Osteoblast (primary cell): ENCODE measurements around the gene CCDC159. TPM values are rescaled to one million over a fixed set of nuclear protein-coding genes. Genes with fewer than 3 reads are reported as not detected.

ENCODE experiments used
- DNase-seq: peaks from one replicate; pipeline ENCODE4 v3.0.0; 2011; ENCODE audit warnings: low spot score, mixed read lengths; ENCODE audit not compliant: insufficient read length; ENCODE audit errors: missing footprints
- H2AFZ ChIP-seq: 2 replicates; pipeline ENCODE4 v1.6.0; 2011; ENCODE audit warnings: mild to moderate bottlenecking, low read length
- H3K27ac ChIP-seq: 2 replicates; pipeline ENCODE4 v1.5.1; 2011; ENCODE audit warnings: mild to moderate bottlenecking, low read depth, low read length, moderate library complexity
- H3K27me3 ChIP-seq: 2 replicates; pipeline ENCODE4 v1.6.0; 2012; ENCODE audit warnings: mild to moderate bottlenecking, control low read depth, inconsistent platforms, low read length, moderate library complexity; ENCODE audit not compliant: insufficient read depth
- H3K36me3 ChIP-seq: 2 replicates; pipeline ENCODE4 v1.5.1; 2011; ENCODE audit warnings: mild to moderate bottlenecking, low read length, control low read depth, moderate library complexity; ENCODE audit not compliant: insufficient read depth
- H3K4me1 ChIP-seq: 2 replicates; pipeline ENCODE4 v1.5.1; 2011; ENCODE audit warnings: mild to moderate bottlenecking, low read length, control low read depth, moderate library complexity; ENCODE audit not compliant: insufficient read depth
- H3K4me2 ChIP-seq: 2 replicates; pipeline ENCODE4 v1.6.0; 2011; ENCODE audit warnings: mild to moderate bottlenecking, low read length; ENCODE audit not compliant: insufficient read depth
- H3K4me3 ChIP-seq: fragments of 200-600 bp; sonication (generic); 3 replicates; pipeline ENCODE4 v1.5.1; 2012; ENCODE audit warnings: mild to moderate bottlenecking, low read length, inconsistent platforms; ENCODE audit not compliant: insufficient read depth
- H3K79me2 ChIP-seq: 2 replicates; pipeline ENCODE4 v1.6.0; 2012; ENCODE audit warnings: mild to moderate bottlenecking, low read length, control low read depth, inconsistent platforms; ENCODE audit not compliant: insufficient read depth
- H3K9me3 ChIP-seq: 2 replicates; pipeline ENCODE4 v1.5.1; 2011; ENCODE audit warnings: low read depth, low read length, control low read depth
- H4K20me1 ChIP-seq: 2 replicates; pipeline ENCODE4 v1.6.0; 2012; ENCODE audit warnings: mild to moderate bottlenecking, low read length, control low read depth; ENCODE audit not compliant: insufficient read depth
- CTCF ChIP-seq: IDR thresholded peaks from 2 replicates; pipeline ENCODE4 v1.5.1; 2011; ENCODE audit warnings: mild to moderate bottlenecking, low read depth, low read length, moderate library complexity; ENCODE audit errors: extremely low read depth
- total RNA-seq: library from RNA; depleted of rRNA; stranded (reverse); fragments of >200 nt; gene quantifications from 2 replicates; pipeline ENCODE4 v1.2.3, GENCODE V29; 2012

The CCDC159 gene
- total RNA-seq, 1 donor: 4.0 TPM

GRCh38 chr19:11361771-11362731 lies 15.7 kb downstream of the CCDC159 start:
- H3K79me2 ChIP-seq: no peaks in the 10 kb centered on the region
- peaks cover 44% of the 10 kb centered on the region for H3K36me3 ChIP-seq
- no peaks in the 10 kb centered on the region for H3K27me3 ChIP-seq
- H2AFZ ChIP-seq: no peak overlapping the region
- no peak overlapping the region for H3K4me3 ChIP-seq
- DNase-seq: peak; percentile 73
- H4K20me1 ChIP-seq: peaks cover 18% of the 10 kb centered on the region
- no peaks in the 10 kb centered on the region for H3K9me3 ChIP-seq
- no peak for TF ChIP-seq CTCF
- H3K4me2 ChIP-seq: no peak overlapping the region
- H3K4me1 ChIP-seq: no peaks in the 10 kb centered on the region
- H3K27ac ChIP-seq: no peak overlapping the region

- no peak overlapping the region for H3K27ac ChIP-seq
- peaks cover 41% of the 10 kb centered on the region for H3K36me3 ChIP-seq
- H2AFZ ChIP-seq: no peak overlapping the region
- no peaks in the 10 kb centered on the region for H3K9me3 ChIP-seq
- DNase-seq: peak; percentile 36
- no peaks in the 10 kb centered on the region for H3K79me2 ChIP-seq
- H3K4me1 ChIP-seq: no peaks in the 10 kb centered on the region
- no peaks in the 10 kb centered on the region for H3K27me3 ChIP-seq
- H4K20me1 ChIP-seq: peaks cover 8% of the 10 kb centered on the region
- H3K4me3 ChIP-seq: no peak overlapping the region
- TF ChIP-seq CTCF: no peak
- no peak overlapping the region for H3K4me2 ChIP-seq
Observed at GRCh38 chr19:11363881-11364280, 17.6 kb downstream of the CCDC159 start.

- no peaks in the 10 kb centered on the region for H3K9me3 ChIP-seq
- no peaks in the 10 kb centered on the region for H3K27me3 ChIP-seq
- H3K27ac ChIP-seq: no peak overlapping the region
- H3K36me3 ChIP-seq: peaks cover 40% of the 10 kb centered on the region
- no peak overlapping the region for H3K4me2 ChIP-seq
- peaks cover 8% of the 10 kb centered on the region for H4K20me1 ChIP-seq
- TF ChIP-seq CTCF: no peak
- H3K79me2 ChIP-seq: no peaks in the 10 kb centered on the region
- no peaks in the 10 kb centered on the region for H3K4me1 ChIP-seq
- no peak overlapping the region for H3K4me3 ChIP-seq
- H2AFZ ChIP-seq: no peak overlapping the region
- peak; percentile 53 for DNase-seq
Observed at GRCh38 chr19:11364296-11364904, 18.1 kb downstream of the CCDC159 start.

- TF ChIP-seq CTCF: no peak
- Histone ChIP-seq H3K4me1 (no peaks in the 10 kb centered on the region), H3K4me2 (no peak overlapping the region), H3K4me3 (no peak overlapping the region), H3K27ac (no peak overlapping the region), H3K27me3 (no peaks in the 10 kb centered on the region), H3K36me3 (peaks cover 35% of the 10 kb centered on the region), H3K9me3 (no peaks in the 10 kb centered on the region), H3K79me2 (no peaks in the 10 kb centered on the region), H4K20me1 (peaks cover 10% of the 10 kb centered on the region), H2AFZ (no peak overlapping the region)
- peak; percentile 72 for DNase-seq
Observed at GRCh38 chr19:11364935-11365334, 18.6 kb downstream of the CCDC159 start.
